Stomach (tissue), 4 donors: Measurements from ENCODE around the gene DPP6.
"Not testable (repeated sequence)": the region's sequence is repeated elsewhere in the genome, so short reads cannot be mapped to it uniquely, and the experiment has no call there.

ENCODE experiments used
- POLR2A ChIP-seq, 4 donors: fragments of 450-650 bp; IDR thresholded peaks; one replicate each; pipeline ENCODE4 v1.6.1; 2016; ENCODE audit warnings: antibody characterized with exemption in 4 of 4, control low read depth in 2 of 4, mild to moderate bottlenecking in 1 of 4, moderate library complexity in 1 of 4
- POLR2AphosphoS5 ChIP-seq, 3 donors: sonication (generic); formaldehyde crosslinking; IDR thresholded peaks; one replicate each; pipeline ENCODE4 v1.6.1; 2016; ENCODE audit warnings: antibody characterized with exemption in 3 of 3
- TF ChIP-seq, protein P1 (sequence below), 7 experiments: fragments of 450-650 bp in 4 of 7; fragments of 200-600 bp in 3 of 7; sonication (generic) in 3 of 7; IDR thresholded peaks; one replicate each; pipeline ENCODE4 v1.5.1; 2016 to 2019; ENCODE audit warnings: antibody characterized with exemption in 7 of 7, control low read depth in 2 of 7, mild to moderate bottlenecking in 1 of 7

DNA sequence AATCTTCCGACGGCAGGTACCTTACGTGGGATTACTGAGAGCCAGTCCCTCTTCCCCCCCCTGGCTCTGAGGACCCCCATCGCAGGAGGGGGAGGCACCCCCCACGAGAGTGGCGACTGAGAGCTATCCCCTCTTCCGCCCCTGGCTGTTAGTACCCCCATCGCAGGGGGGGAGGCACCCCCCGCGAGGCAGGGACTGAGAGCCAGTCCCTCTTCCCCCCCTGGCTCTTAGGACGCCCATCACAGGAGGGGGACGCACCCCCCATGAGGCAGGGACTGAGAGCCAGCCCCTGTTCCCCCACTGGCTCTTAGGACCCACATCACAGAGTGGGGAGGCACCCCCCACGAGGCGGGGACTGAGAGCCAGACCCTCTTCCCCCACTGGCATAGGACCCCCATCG is 8.4 kb downstream of the DPP6 start:
- not testable (repeated sequence) for TF ChIP-seq POLR2A, POLR2AphosphoS5 (IDR thresholded peaks at IDR 0.05)
- TF ChIP-seq, protein P1, sequence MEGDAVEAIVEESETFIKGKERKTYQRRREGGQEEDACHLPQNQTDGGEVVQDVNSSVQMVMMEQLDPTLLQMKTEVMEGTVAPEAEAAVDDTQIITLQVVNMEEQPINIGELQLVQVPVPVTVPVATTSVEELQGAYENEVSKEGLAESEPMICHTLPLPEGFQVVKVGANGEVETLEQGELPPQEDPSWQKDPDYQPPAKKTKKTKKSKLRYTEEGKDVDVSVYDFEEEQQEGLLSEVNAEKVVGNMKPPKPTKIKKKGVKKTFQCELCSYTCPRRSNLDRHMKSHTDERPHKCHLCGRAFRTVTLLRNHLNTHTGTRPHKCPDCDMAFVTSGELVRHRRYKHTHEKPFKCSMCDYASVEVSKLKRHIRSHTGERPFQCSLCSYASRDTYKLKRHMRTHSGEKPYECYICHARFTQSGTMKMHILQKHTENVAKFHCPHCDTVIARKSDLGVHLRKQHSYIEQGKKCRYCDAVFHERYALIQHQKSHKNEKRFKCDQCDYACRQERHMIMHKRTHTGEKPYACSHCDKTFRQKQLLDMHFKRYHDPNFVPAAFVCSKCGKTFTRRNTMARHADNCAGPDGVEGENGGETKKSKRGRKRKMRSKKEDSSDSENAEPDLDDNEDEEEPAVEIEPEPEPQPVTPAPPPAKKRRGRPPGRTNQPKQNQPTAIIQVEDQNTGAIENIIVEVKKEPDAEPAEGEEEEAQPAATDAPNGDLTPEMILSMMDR (IDR thresholded peaks at IDR 0.05) = not testable (repeated sequence)
